ENCODE results near the gene ZDHHC6.

- TF ChIP-seq POLR2A (IDR thresholded peaks at IDR 0.05), result no peak
- TF ChIP-seq POLR2AphosphoS5 (IDR thresholded peaks at IDR 0.05), result no peak
Observed at GRCh38 chr10:112385201-112385600, 61.5 kb downstream of the ZDHHC6 start.
